Hematopoietic multipotent progenitor cell treated with erythropoietin and hydrocortisone succinate and interleukin-3 and kit ligand, for 8 days (in vitro differentiated cells): ENCODE data around the gene PPP1R11.

Experiments
- DNase-seq: peaks from one replicate; pipeline ENCODE4 v3.0.0-alpha.2; 2015

The PPP1R11 gene

GRCh38 chr6:30062471-30063178 lies 4.4 kb upstream of the PPP1R11 start:
- DNase-seq: peak; percentile 6

GRCh38 chr6:30063315-30063714 lies 3.7 kb upstream of the PPP1R11 start:
- DNase-seq: no peak

GRCh38 chr6:30066082-30066481 lies 916 bp upstream of the PPP1R11 start:
- DNase-seq: no peak

GRCh38 chr6:30067460-30068139 lies 602 bp downstream of the PPP1R11 start:
- no peak for DNase-seq

GRCh38 chr6:30071081-30071818 lies 4.3 kb downstream of the PPP1R11 start:
- no peak for DNase-seq

GRCh38 chr6:30071858-30072257 lies 4.9 kb downstream of the PPP1R11 start:
- no peak for DNase-seq

- no peak for DNase-seq
Observed at GRCh38 chr6:30073489-30074235, 6.7 kb downstream of the PPP1R11 start.

GRCh38 chr6:30074331-30075093 lies 7.5 kb downstream of the PPP1R11 start:
- no peak for DNase-seq

- DNase-seq: no peak
Observed at GRCh38 chr6:30075094-30075789, 8.2 kb downstream of the PPP1R11 start, which contains the start of gene RNF39. Gene RNF39 (minus strand): TSS chr6:30075769. CDS start chr6:30075585, 184 bp downstream.

GRCh38 chr6:30075790-30076732 lies 9.1 kb downstream of the PPP1R11 start:
- DNase-seq: no peak

GRCh38 chr6:30077218-30077617 lies 10.2 kb downstream of the PPP1R11 start:
- no peak for DNase-seq

GRCh38 chr6:30087876-30088275 lies 20.9 kb downstream of the PPP1R11 start:
- no peak for DNase-seq

- DNase-seq: no peak
Observed at GRCh38 chr6:30091577-30092381, 24.8 kb downstream of the PPP1R11 start.

GRCh38 chr6:30092852-30093543 lies 26.0 kb downstream of the PPP1R11 start:
- DNase-seq: no peak

- DNase-seq: no peak
Observed at GRCh38 chr6:30093951-30094661, 27.1 kb downstream of the PPP1R11 start.

- no peak for DNase-seq
Observed at GRCh38 chr6:30096829-30097228, 29.8 kb downstream of the PPP1R11 start.

- DNase-seq: peak; percentile 78
Observed at GRCh38 chr6:30097902-30098768, 31.1 kb downstream of the PPP1R11 start.
